HepG2 (cell line): ENCODE results near the gene NAT14. TPM values are rescaled to one million over a fixed set of nuclear protein-coding genes. Genes with fewer than 3 reads are reported as not detected.

Source experiments
- ATAC-seq: fragments of 200-7000 bp; cut with Tn5 transposase; 3 replicates; pipeline ENCODE4 v1.9.1; 2020; ENCODE audit warnings: mild to moderate bottlenecking, moderate library complexity
- BruUV-seq: library from RNA; stranded (reverse); fragments of 400-500 nt; replicated peaks from 2 replicates; lab custom pipeline; 2021; lab: Mats Ljungman, UMichigan
- CTCF ChIA-PET: fragments of 300-600 bp; formaldehyde crosslinking; extraction: SDS; loops from one replicate; lab custom pipeline; 2021; ENCODE audit warnings: low total read pairs, inconsistent platforms, low intra/inter-chr PET ratio; lab: Yijun Ruan, JAX
- POLR2A ChIA-PET: fragments of 350-600 bp; sonication (Branson Sonifier 250); formaldehyde crosslinking; loops from one replicate; lab custom pipeline; 2020; ENCODE audit warnings: antibody characterized with exemption, inconsistent platforms; lab: Yijun Ruan, JAX
- DNase-seq: peaks from one replicate; pipeline ENCODE4 v3.0.0-alpha.2; 2015; ENCODE audit warnings: low spot score
- FAIRE-seq: peaks from 3 replicates; lab custom pipeline; 2011; peaks lifted over from hg19 to GRCh38; lab: Jason Lieb, UNC
- H2AFZ ChIP-seq: one replicate; pipeline ENCODE4 v1.6.1; 2011; ENCODE audit warnings: low read length, inconsistent platforms
- H3K27ac ChIP-seq: fragments of 300-600 bp; 3 replicates; pipeline ENCODE4 v1.8.0; 2011; ENCODE audit warnings: mixed run types, mild to moderate bottlenecking, mixed read lengths, low read length, inconsistent platforms; ENCODE audit not compliant: insufficient read depth; ENCODE audit errors: extremely low read length
- H3K27me3 ChIP-seq, 2 experiments: fragments of 200-600 bp in 1 of 2; 2 replicates in 1 of 2; 3 replicates in 1 of 2; pipeline versions ENCODE4 v1.6.0 to v1.8.0; 2011; ENCODE audit warnings: low read length in 2 of 2, mild to moderate bottlenecking in 2 of 2, moderate library complexity in 2 of 2, inconsistent platforms in 1 of 2; ENCODE audit not compliant: insufficient read depth in 2 of 2, control insufficient read depth in 1 of 2
- H3K36me3 ChIP-seq, 2 experiments: fragments of 200-600 bp in 1 of 2; replicated peaks in 1 of 2; 2 replicates in 1 of 2; 3 replicates in 1 of 2; pipeline versions ENCODE4 v1.5.1 to v1.8.0; 2011; ENCODE audit warnings: low read length in 2 of 2, inconsistent platforms in 1 of 2; ENCODE audit not compliant: insufficient read depth in 2 of 2, control insufficient read depth in 1 of 2
- H3K4me1 ChIP-seq: 2 replicates; pipeline ENCODE4 v1.5.1; 2012; ENCODE audit warnings: low read length, inconsistent platforms; ENCODE audit not compliant: insufficient read depth
- H3K4me2 ChIP-seq: 2 replicates; pipeline ENCODE4 v1.6.0; 2011; ENCODE audit warnings: low read depth, low read length, inconsistent platforms
- H3K4me3 ChIP-seq, 3 experiments: fragments of 200-600 bp in 1 of 3; sonication (generic), shearing (Covaris generic) in 1 of 3; replicated peaks in 1 of 3; 2 replicates each; pipeline ENCODE4 v1.5.1; 2011 to 2016; ENCODE audit warnings: low read length in 3 of 3, inconsistent platforms in 2 of 3, low read depth in 2 of 3, mild to moderate bottlenecking in 2 of 3, control low read depth in 1 of 3, mixed read lengths in 1 of 3; ENCODE audit not compliant: insufficient read depth in 1 of 3
- H3K79me2 ChIP-seq: one replicate; pipeline ENCODE4 v1.6.1; 2011; ENCODE audit warnings: low read length, inconsistent platforms; ENCODE audit not compliant: insufficient read depth
- H3K9ac ChIP-seq: 2 replicates; pipeline ENCODE4 v1.6.0; 2011; ENCODE audit warnings: mild to moderate bottlenecking, low read depth, low read length, inconsistent platforms; ENCODE audit not compliant: insufficient read depth
- H3K9me3 ChIP-seq: 2 replicates; pipeline ENCODE4 v1.5.1; 2012; ENCODE audit warnings: mild to moderate bottlenecking, low read length
- H4K20me1 ChIP-seq: 2 replicates; pipeline ENCODE4 v1.6.0; 2011; ENCODE audit warnings: inconsistent platforms, mild to moderate bottlenecking, low read length, moderate library complexity; ENCODE audit not compliant: insufficient read depth
- FOSL1 ChIP-seq: sonication (generic); formaldehyde crosslinking; IDR thresholded peaks from 2 replicates; pipeline ENCODE4 v1.9.0; 2021; ENCODE audit warnings: missing genetic modification reagents, borderline replicate concordance
- PHF8 ChIP-seq: sonication (generic); formaldehyde crosslinking; IDR thresholded peaks from 2 replicates; pipeline ENCODE4 v1.5.0; 2020; ENCODE audit warnings: missing genetic modification reagents
- ZKSCAN1 ChIP-seq: fragments of 150-350 bp; IDR thresholded peaks from 2 replicates; pipeline ENCODE4 v1.6.1; 2014; ENCODE audit warnings: low read length
- ZNF770 ChIP-seq: sonication (generic); formaldehyde crosslinking; IDR thresholded peaks from 2 replicates; pipeline ENCODE4 v1.5.0; 2020; ENCODE audit warnings: mild to moderate bottlenecking, missing genetic modification reagents
- WGBS: methylation state at CpG from one replicate; pipeline ENCODE4 v1.1.6; 2017; ENCODE audit warnings: low lambda C conversion rate; 5-methylcytosine and 5-hydroxymethylcytosine counted together
- in situ Hi-C: cut with HindIII; loops from 2 replicates; pipeline ENCODE4 v1.10.0; 2017; ENCODE audit warnings: low pct_unique_long_range_greater_than_20kb; ENCODE audit not compliant: extremely low pct_ligation_motif_present
- intact Hi-C: fragments of 100-400 bp; cut with micrococcal nuclease; formaldehyde crosslinking; loops from one replicate; pipeline ENCODE4 v1.10.0; 2022; ENCODE audit not compliant: unreplicated experiment
- polyA plus RNA-seq, 8 experiments: library from polyadenylated mRNA; depleted of rRNA in 3 of 8; stranded (reverse) in 7 of 8; unstranded in 1 of 8; fragments of >200 nt; fragmentation: Illumina TruSeq in 4 of 8; extraction: Trizol in 4 of 8; gene quantifications; 2 replicates each; pipeline versions ENCODE4 v1.2.1 to v1.2.3, GENCODE V29; 2011 to 2016; ENCODE audit warnings: low read depth in 4 of 8, missing spikeins in 1 of 8, mixed read lengths in 1 of 8; ENCODE audit not compliant: insufficient read depth in 1 of 8
- total RNA-seq, 5 experiments: library from RNA; depleted of rRNA; stranded (reverse); fragments of >200 nt; fragmentation: Illumina TruSeq; extraction: Trizol; gene quantifications; 2 replicates each; pipeline ENCODE4 v1.2.3, GENCODE V29; 2016; ENCODE audit warnings: low read depth in 1 of 5

The NAT14 gene
- total and polyA plus RNA-seq, 2 of the 13 experiments (the other 11 are each of a cell fraction or from before 2014, with no cell fraction given), result 20.7 to 22.3 TPM

GRCh38 chr19:55535173-55535964 lies 50.4 kb downstream of the NAT14 start:
- 30% methylated on average over 9 of the region's 12 CpGs for WGBS
- TF ChIP-seq FOSL1 (CRISPR knock-in tag), result no peak
- no peak for TF ChIP-seq PHF8
- TF ChIP-seq ZKSCAN1, result peak; percentile 37; the same call in 1 of the 2 replicates
- TF ChIP-seq ZNF770, result peak; percentile 94
- H3K4me1 ChIP-seq, result peaks cover 32% of the 10 kb centered on the region
- DNase-seq, result no peak
- H2AFZ ChIP-seq, result no peak overlapping the region
- peak overlapping the region; percentile 45; the same call in 1 of the 2 replicates for H3K4me2 ChIP-seq
- H3K9me3 ChIP-seq, result no peaks in the 10 kb centered on the region
- H3K27ac ChIP-seq, result no peak overlapping the region
- no peak overlapping the region for H3K9ac ChIP-seq
- no peaks in the 10 kb centered on the region for H3K79me2 ChIP-seq
- no TSS peak for BruUV-seq
- H3K36me3 ChIP-seq, result no peaks in the 10 kb centered on the region
- ATAC-seq, result peak; percentile 16; the same call in 1 of the 3 replicates
- POLR2A ChIA-PET, result interaction anchor here (0.8 to 1.7 kb wide), 3 partner anchors 10 to 46 kb away, joined by 3 to 6 read pairs (median 3); partner anchors contain the start of gene SBK3
- in situ Hi-C loops (no loop called here), intact Hi-C loops (no loop called here)
- peak overlapping the region in 1 of 3 experiments; percentile 30; a peak in 1 of 6 replicates for H3K4me3 ChIP-seq
- no peaks in the 10 kb centered on the region for H4K20me1 ChIP-seq
- CTCF ChIA-PET, result no interaction called here
- no peak for FAIRE-seq
- no peaks in the 10 kb centered on the region; a peak in 1 of 5 replicates for H3K27me3 ChIP-seq
